ENCODE measurements around the gene HLF.

DNA sequence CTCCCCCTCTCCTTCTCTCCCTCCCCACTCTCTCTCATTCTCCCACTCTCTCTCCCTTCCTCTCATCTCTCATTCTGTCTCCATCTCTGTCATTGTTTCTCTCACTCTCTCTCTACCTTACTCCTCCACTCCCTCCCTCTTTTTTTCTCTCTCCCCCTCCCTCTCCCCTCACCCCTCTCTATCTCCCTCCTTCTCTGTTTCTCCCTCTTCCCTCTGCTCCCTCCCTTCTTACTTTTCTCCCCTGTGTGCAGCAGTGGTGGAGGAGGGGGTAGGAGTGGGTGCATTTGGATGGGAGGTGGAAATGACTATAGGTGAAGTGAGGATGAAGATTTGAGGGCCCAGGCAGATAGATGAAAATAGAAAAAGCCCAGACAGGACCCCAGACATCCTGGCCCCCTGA lies 70.9 kb downstream of the HLF start:
- no peak for TF ChIP-seq EZH2phosphoT487 (IDR thresholded peaks at IDR 0.05; ENCODE audit: low read length)
- TF ChIP-seq, protein P1, sequence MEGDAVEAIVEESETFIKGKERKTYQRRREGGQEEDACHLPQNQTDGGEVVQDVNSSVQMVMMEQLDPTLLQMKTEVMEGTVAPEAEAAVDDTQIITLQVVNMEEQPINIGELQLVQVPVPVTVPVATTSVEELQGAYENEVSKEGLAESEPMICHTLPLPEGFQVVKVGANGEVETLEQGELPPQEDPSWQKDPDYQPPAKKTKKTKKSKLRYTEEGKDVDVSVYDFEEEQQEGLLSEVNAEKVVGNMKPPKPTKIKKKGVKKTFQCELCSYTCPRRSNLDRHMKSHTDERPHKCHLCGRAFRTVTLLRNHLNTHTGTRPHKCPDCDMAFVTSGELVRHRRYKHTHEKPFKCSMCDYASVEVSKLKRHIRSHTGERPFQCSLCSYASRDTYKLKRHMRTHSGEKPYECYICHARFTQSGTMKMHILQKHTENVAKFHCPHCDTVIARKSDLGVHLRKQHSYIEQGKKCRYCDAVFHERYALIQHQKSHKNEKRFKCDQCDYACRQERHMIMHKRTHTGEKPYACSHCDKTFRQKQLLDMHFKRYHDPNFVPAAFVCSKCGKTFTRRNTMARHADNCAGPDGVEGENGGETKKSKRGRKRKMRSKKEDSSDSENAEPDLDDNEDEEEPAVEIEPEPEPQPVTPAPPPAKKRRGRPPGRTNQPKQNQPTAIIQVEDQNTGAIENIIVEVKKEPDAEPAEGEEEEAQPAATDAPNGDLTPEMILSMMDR (IDR thresholded peaks at IDR 0.05; ENCODE audit: low read length): no peak
- TF ChIP-seq EZH2 (optimal IDR thresholded peaks at IDR 0.05; ENCODE audit: low read depth, low read length): no peak

Measured in MM.1S (cell line).